Measurements from ENCODE around the gene LARP6. TPM values are rescaled to one million over a fixed set of nuclear protein-coding genes. Genes with fewer than 3 reads are reported as not detected.

LARP6 gene
- total RNA-seq, 2 experiments from 2014 or later: not detected

DNA sequence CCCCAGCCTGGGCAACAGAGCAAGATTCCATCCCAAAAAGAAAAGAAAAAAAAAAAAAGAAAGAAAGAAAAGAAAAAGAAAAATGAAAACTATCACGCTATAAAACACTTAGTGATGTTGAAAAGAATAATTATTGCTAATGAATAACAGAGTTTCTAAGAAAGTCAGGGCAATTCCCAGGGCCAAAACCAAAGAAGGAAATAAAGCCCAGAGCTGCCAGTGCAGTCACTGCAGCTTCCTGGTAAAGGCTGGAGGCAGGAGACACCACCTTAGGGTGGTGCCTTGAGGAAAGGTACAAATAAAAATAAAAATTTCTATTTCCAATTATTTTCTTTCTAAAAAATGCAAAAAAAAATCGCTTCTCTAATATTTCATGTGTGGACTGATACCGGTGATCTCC lies 70.9 kb downstream of the LARP6 start:
- no peak overlapping the region for H3K27ac ChIP-seq (ENCODE audit: low read depth, low read length, poor library complexity, severe bottlenecking)
- intact Hi-C loops (cut with micrococcal nuclease; ENCODE audit: unreplicated experiment): no loop called here
- no peak overlapping the region for H3K4me2 ChIP-seq (ENCODE audit: low read length)
- ChIA-PET POLR2A (no interaction called here), CTCF (ENCODE audit: unreplicated experiment) (no interaction called here)
- no peak overlapping the region for H3K4me3 ChIP-seq (ENCODE audit: low read depth, low read length, poor library complexity, severe bottlenecking)
- BruUV-seq (replicated peaks): no TSS peak
- H3K36me3 ChIP-seq (ENCODE audit: insufficient read depth, low read length): no peaks in the 10 kb centered on the region
- H3K9me2 ChIP-seq (ENCODE audit: insufficient read depth, low read length): no peaks in the 10 kb centered on the region
- no peak overlapping the region for H2AFZ ChIP-seq (ENCODE audit: low read length)
- H3K9me3 ChIP-seq (ENCODE audit: low read length): no peaks in the 10 kb centered on the region
- TF ChIP-seq, protein P1, sequence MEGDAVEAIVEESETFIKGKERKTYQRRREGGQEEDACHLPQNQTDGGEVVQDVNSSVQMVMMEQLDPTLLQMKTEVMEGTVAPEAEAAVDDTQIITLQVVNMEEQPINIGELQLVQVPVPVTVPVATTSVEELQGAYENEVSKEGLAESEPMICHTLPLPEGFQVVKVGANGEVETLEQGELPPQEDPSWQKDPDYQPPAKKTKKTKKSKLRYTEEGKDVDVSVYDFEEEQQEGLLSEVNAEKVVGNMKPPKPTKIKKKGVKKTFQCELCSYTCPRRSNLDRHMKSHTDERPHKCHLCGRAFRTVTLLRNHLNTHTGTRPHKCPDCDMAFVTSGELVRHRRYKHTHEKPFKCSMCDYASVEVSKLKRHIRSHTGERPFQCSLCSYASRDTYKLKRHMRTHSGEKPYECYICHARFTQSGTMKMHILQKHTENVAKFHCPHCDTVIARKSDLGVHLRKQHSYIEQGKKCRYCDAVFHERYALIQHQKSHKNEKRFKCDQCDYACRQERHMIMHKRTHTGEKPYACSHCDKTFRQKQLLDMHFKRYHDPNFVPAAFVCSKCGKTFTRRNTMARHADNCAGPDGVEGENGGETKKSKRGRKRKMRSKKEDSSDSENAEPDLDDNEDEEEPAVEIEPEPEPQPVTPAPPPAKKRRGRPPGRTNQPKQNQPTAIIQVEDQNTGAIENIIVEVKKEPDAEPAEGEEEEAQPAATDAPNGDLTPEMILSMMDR (conservative IDR thresholded peaks at IDR 0.05; ENCODE audit: low read length): no peak
- TF ChIP-seq EZH2phosphoT487 (IDR thresholded peaks at IDR 0.05; ENCODE audit: borderline replicate concordance, low read depth, low read length): no peak
- no peaks in the 10 kb centered on the region for H4K20me1 ChIP-seq (ENCODE audit: insufficient read depth, low read length)
- H3K4me1 ChIP-seq (ENCODE audit: insufficient read depth, low read length, poor library complexity, severe bottlenecking): no peaks in the 10 kb centered on the region
- H3K79me2 ChIP-seq (ENCODE audit: insufficient read depth, low read depth, low read length): no peaks in the 10 kb centered on the region
- no peak for DNase-seq (ENCODE audit: low spot score)

DNA sequence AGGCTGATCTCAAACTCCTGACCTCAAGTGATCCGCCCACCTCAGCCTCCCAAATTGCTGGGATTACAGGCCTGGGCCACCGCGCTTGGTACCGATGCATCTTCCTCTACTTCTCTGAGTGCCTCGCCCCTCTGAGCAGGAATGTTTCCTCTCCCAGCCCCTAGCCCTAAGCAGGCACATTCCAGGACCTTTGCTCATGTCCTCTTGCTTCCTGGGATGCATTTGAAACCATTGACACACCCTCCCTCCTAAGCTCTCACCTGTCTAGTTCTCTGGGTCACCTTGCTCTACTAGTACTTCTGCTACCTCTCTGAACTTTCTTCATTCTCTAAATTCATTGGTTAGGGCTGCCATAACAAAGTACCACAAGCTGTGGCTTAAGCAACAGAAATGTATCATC lies 72.7 kb downstream of the LARP6 start:
- intact Hi-C loops (cut with micrococcal nuclease; ENCODE audit: unreplicated experiment): no loop called here
- H3K36me3 ChIP-seq (ENCODE audit: insufficient read depth, low read length): no peaks in the 10 kb centered on the region
- TF ChIP-seq, protein P1 (conservative IDR thresholded peaks at IDR 0.05; ENCODE audit: low read length): no peak
- TF ChIP-seq EZH2phosphoT487 (IDR thresholded peaks at IDR 0.05; ENCODE audit: borderline replicate concordance, low read depth, low read length): no peak
- BruUV-seq (replicated peaks): no TSS peak
- no peak overlapping the region for H3K27ac ChIP-seq (ENCODE audit: low read depth, low read length, poor library complexity, severe bottlenecking)
- CTCF ChIA-PET (ENCODE audit: unreplicated experiment): no interaction called here
- H3K4me1 ChIP-seq (ENCODE audit: insufficient read depth, low read length, poor library complexity, severe bottlenecking): no peaks in the 10 kb centered on the region
- H4K20me1 ChIP-seq (ENCODE audit: insufficient read depth, low read length): no peaks in the 10 kb centered on the region
- no peak overlapping the region for H2AFZ ChIP-seq (ENCODE audit: low read length)
- POLR2A ChIA-PET: no interaction called here
- no peak overlapping the region for H3K4me2 ChIP-seq (ENCODE audit: low read length)
- H3K9me2 ChIP-seq (ENCODE audit: insufficient read depth, low read length): no peaks in the 10 kb centered on the region
- H3K9me3 ChIP-seq (ENCODE audit: low read length): no peaks in the 10 kb centered on the region
- DNase-seq (ENCODE audit: low spot score): no peak
- H3K4me3 ChIP-seq (ENCODE audit: low read depth, low read length, poor library complexity, severe bottlenecking): no peak overlapping the region
- H3K79me2 ChIP-seq (ENCODE audit: insufficient read depth, low read depth, low read length): no peaks in the 10 kb centered on the region

Other genes starting within 250 kb of the LARP6 start
- not detected in 2 replicates for gene UACA, start 90.6 kb downstream of the LARP6 start, total RNA-seq (2014; rRNA removed; shearing (Covaris generic))
- gene UACA, start 90.6 kb downstream of the LARP6 start, total RNA-seq (2022): not detected in 2 replicates
- not detected in 2 replicates for gene THAP10, start 38.3 kb upstream of the LARP6 start, total RNA-seq (2014; rRNA removed; shearing (Covaris generic))
- gene THAP10, start 38.3 kb upstream of the LARP6 start, total RNA-seq (2022): not detected in 2 replicates
- gene LRRC49, start 38.7 kb upstream of the LARP6 start, total RNA-seq (2014; rRNA removed; shearing (Covaris generic)): not detected in 2 replicates
- gene LRRC49, start 38.7 kb upstream of the LARP6 start, total RNA-seq (2022): not detected in 2 replicates